ENCODE data around the gene GABRR2.
"Not testable (repeated sequence)": the region's sequence is repeated elsewhere in the genome, so short reads cannot be mapped to it uniquely, and the experiment has no call there.

The GABRR2 gene

GRCh38 chr6:89298680-89299465, 16.2 kb downstream of the GABRR2 start:
- no peak overlapping the region for H3K9ac ChIP-seq (ENCODE audit: low read length)
- H3K4me3 ChIP-seq (ENCODE audit: low read depth, low read length, poor library complexity, severe bottlenecking) = no peak overlapping the region
- peaks cover 3% of the 10 kb centered on the region; the same call in 1 of the 2 replicates for H3K9me3 ChIP-seq (ENCODE audit: low read length)
- H3F3A ChIP-seq (ENCODE audit: insufficient read depth, low read length) = no peaks in the 10 kb centered on the region
- no peak overlapping the region for H3K27ac ChIP-seq (ENCODE audit: low read depth, low read length, poor library complexity, severe bottlenecking)
- H4K20me1 ChIP-seq (ENCODE audit: insufficient read depth, low read length) = no peaks in the 10 kb centered on the region
- no peaks in the 10 kb centered on the region for H3K9me2 ChIP-seq (ENCODE audit: low read depth, low read length)
- H3K79me2 ChIP-seq (ENCODE audit: insufficient read depth, low read length) = no peaks in the 10 kb centered on the region
- no peak overlapping the region for H2AFZ ChIP-seq (ENCODE audit: low read length)
- no peak for TF ChIP-seq EZH2 (IDR thresholded peaks at IDR 0.05; ENCODE audit: borderline replicate concordance, low read length)
- no peak for TF ChIP-seq CTCF (IDR thresholded peaks at IDR 0.05; ENCODE audit: low read length)
- no peaks in the 10 kb centered on the region; the same call in 1 of the 2 replicates for H3K36me3 ChIP-seq (ENCODE audit: insufficient read depth, low read length)
- no peak overlapping the region for H3K4me2 ChIP-seq (ENCODE audit: low read length)
- no peaks in the 10 kb centered on the region for H3K27me3 ChIP-seq (ENCODE audit: insufficient read depth, low read length)
- peaks cover 15% of the 10 kb centered on the region for H3K4me1 ChIP-seq (ENCODE audit: insufficient read depth, low read length, severe bottlenecking)

DNA sequence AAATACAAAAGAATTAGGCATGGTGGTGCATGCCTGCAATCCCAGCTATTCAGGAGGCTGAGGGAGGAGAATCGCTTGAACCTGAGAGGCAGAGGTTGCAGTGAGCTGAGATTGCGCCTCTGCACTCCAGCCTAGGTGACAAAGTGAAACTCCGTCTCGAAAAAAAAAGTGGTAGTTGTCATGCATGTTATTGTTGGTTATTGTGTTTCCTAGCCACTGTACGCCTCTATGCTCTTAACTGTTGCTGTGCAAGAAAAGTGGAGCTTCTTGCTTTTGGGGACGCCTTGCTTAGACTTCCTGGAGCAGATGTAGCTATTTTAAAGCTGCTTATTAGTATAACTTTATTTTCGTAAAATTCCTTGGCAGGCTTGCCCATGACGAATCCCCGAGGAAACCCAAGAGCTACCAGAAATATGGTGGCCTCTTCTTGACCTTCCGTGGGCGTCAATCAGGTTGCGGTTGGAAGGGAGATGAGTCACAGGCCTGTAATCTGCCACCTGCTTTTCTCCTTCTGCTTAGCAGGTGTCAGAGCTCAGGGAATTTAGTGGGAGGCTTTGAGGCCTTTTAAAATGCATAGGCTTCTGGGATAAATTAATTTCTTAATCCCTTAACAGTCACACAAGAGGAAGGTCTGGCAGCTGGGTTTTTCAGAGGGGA, 17.3 kb downstream of the GABRR2 start:
- H3K27me3 ChIP-seq (ENCODE audit: insufficient read depth, low read length) = no peaks in the 10 kb centered on the region
- H3K4me2 ChIP-seq (ENCODE audit: low read length) = no peak overlapping the region
- TF ChIP-seq EZH2 (IDR thresholded peaks at IDR 0.05; ENCODE audit: borderline replicate concordance, low read length) = no peak
- TF ChIP-seq CTCF (IDR thresholded peaks at IDR 0.05; ENCODE audit: low read length) = no peak
- no peak overlapping the region for H2AFZ ChIP-seq (ENCODE audit: low read length)
- H3K27ac ChIP-seq (ENCODE audit: low read depth, low read length, poor library complexity, severe bottlenecking) = no peak overlapping the region
- no peak overlapping the region for H3K9ac ChIP-seq (ENCODE audit: low read length)
- H3K36me3 ChIP-seq (ENCODE audit: insufficient read depth, low read length) = no peaks in the 10 kb centered on the region
- no peaks in the 10 kb centered on the region for H3K9me3 ChIP-seq (ENCODE audit: low read length)
- no peaks in the 10 kb centered on the region for H3F3A ChIP-seq (ENCODE audit: insufficient read depth, low read length)
- no peaks in the 10 kb centered on the region for H3K9me2 ChIP-seq (ENCODE audit: low read depth, low read length)
- H3K4me3 ChIP-seq (ENCODE audit: low read depth, low read length, poor library complexity, severe bottlenecking) = no peak overlapping the region
- peaks cover 15% of the 10 kb centered on the region for H3K4me1 ChIP-seq (ENCODE audit: insufficient read depth, low read length, severe bottlenecking)
- H4K20me1 ChIP-seq (ENCODE audit: insufficient read depth, low read length) = no peaks in the 10 kb centered on the region
- H3K79me2 ChIP-seq (ENCODE audit: insufficient read depth, low read length) = no peaks in the 10 kb centered on the region

- no peak overlapping the region for H3K4me3 ChIP-seq (ENCODE audit: low read depth, low read length, poor library complexity, severe bottlenecking)
Observed at GRCh38 chr6:89295981-89296380, 19.1 kb downstream of the GABRR2 start.

DNA sequence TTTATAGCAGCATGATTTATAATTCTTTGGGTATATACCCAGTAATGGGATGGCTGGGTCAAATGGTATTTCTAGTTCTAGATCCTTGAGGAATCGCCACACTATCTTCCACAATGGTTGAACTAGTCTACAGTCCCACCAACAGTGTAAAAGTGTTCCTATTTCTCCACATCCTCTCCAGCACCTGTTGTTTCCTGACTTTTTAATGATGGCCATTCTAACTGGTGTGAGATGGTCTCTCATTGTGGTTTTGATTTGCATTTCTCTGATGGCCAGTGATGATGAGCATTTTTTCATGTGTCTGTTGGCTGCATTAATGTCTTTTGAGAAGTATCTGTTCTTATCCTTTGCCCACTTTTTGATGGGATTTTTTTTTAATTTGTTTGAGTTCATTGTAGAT, 20.0 kb downstream of the GABRR2 start:
- H3K9me3 ChIP-seq (ENCODE audit: low read length); H3K36me3 ChIP-seq (ENCODE audit: insufficient read depth, low read length); H3K27ac ChIP-seq (ENCODE audit: low read depth, low read length, poor library complexity, severe bottlenecking); H2AFZ ChIP-seq (ENCODE audit: low read length); H3K4me2 ChIP-seq (ENCODE audit: low read length); H3K27me3 ChIP-seq (ENCODE audit: insufficient read depth, low read length); H3F3A ChIP-seq (ENCODE audit: insufficient read depth, low read length); H4K20me1 ChIP-seq (ENCODE audit: insufficient read depth, low read length); H3K4me3 ChIP-seq (ENCODE audit: low read depth, low read length, poor library complexity, severe bottlenecking); H3K9ac ChIP-seq (ENCODE audit: low read length); H3K79me2 ChIP-seq (ENCODE audit: insufficient read depth, low read length); H3K9me2 ChIP-seq (ENCODE audit: low read depth, low read length): not testable (repeated sequence)
- peaks cover 15% of the 10 kb centered on the region for H3K4me1 ChIP-seq (ENCODE audit: insufficient read depth, low read length, severe bottlenecking)

More at GRCh38 chr6:89295981-89296380, 19.1 kb downstream of the GABRR2 start:
- no peak overlapping the region for H3K9ac ChIP-seq (ENCODE audit: low read length)
- H3K9me3 ChIP-seq (ENCODE audit: low read length) = no peaks in the 10 kb centered on the region
- H3K79me2 ChIP-seq (ENCODE audit: insufficient read depth, low read length) = no peaks in the 10 kb centered on the region
- H3K36me3 ChIP-seq (ENCODE audit: insufficient read depth, low read length) = no peaks in the 10 kb centered on the region
- no peaks in the 10 kb centered on the region for H4K20me1 ChIP-seq (ENCODE audit: insufficient read depth, low read length)
- no peak overlapping the region for H3K27ac ChIP-seq (ENCODE audit: low read depth, low read length, poor library complexity, severe bottlenecking)
- no peaks in the 10 kb centered on the region for H3F3A ChIP-seq (ENCODE audit: insufficient read depth, low read length)
- TF ChIP-seq CTCF (IDR thresholded peaks at IDR 0.05; ENCODE audit: low read length) (no peak), EZH2 (IDR thresholded peaks at IDR 0.05; ENCODE audit: borderline replicate concordance, low read length) (no peak)
- no peaks in the 10 kb centered on the region for H3K9me2 ChIP-seq (ENCODE audit: low read depth, low read length)
- H3K27me3 ChIP-seq (ENCODE audit: insufficient read depth, low read length) = no peaks in the 10 kb centered on the region
- no peak overlapping the region for H3K4me2 ChIP-seq (ENCODE audit: low read length)
- H3K4me1 ChIP-seq (ENCODE audit: insufficient read depth, low read length, severe bottlenecking) = peaks cover 15% of the 10 kb centered on the region
- H2AFZ ChIP-seq (ENCODE audit: low read length) = no peak overlapping the region

Measured in OCI-LY1 (cell line).